HG03175 (cell line): ENCODE results near the gene HHAT.

Experiments used
- ATAC-seq: cut with Tn5 transposase; IDR thresholded peaks from one replicate; pipeline ENCODE4 v1.9.1; 2021; ENCODE audit warnings: mild to moderate bottlenecking, moderate library complexity; ENCODE audit not compliant: unreplicated experiment

Gene HHAT

GRCh38 chr1:210698661-210699060, 370.0 kb downstream of the HHAT start:
- no peak for ATAC-seq

- ATAC-seq: no peak
These were observed 371.4 kb downstream of the HHAT start for GRCh38 chr1:210700083-210700482.

- ATAC-seq: no peak
These were observed 371.8 kb downstream of the HHAT start for GRCh38 chr1:210700511-210700910.

- ATAC-seq: no peak
These were observed 373.8 kb downstream of the HHAT start for GRCh38 chr1:210702506-210702905.

GRCh38 chr1:210703593-210703992, 374.9 kb downstream of the HHAT start:
- no peak for ATAC-seq

GRCh38 chr1:210705086-210705485, 376.4 kb downstream of the HHAT start:
- no peak for ATAC-seq

GRCh38 chr1:210706246-210706645, 377.5 kb downstream of the HHAT start:
- ATAC-seq: no peak

- ATAC-seq: no peak
These were observed 378.9 kb downstream of the HHAT start for GRCh38 chr1:210707300-210708240.

- no peak for ATAC-seq
These were observed 381.0 kb downstream of the HHAT start for GRCh38 chr1:210709701-210710100.

- no peak for ATAC-seq
These were observed 383.3 kb downstream of the HHAT start for GRCh38 chr1:210711825-210712612.

GRCh38 chr1:210715072-210715471, 386.4 kb downstream of the HHAT start:
- ATAC-seq: no peak

GRCh38 chr1:210722410-210723081, 393.8 kb downstream of the HHAT start:
- ATAC-seq: no peak

- no peak for ATAC-seq
These were observed 394.9 kb downstream of the HHAT start for GRCh38 chr1:210723646-210724045.

GRCh38 chr1:210724768-210725167, 396.1 kb downstream of the HHAT start:
- ATAC-seq: no peak
